ENCODE results near the gene SMPD3. TPM values are rescaled to one million over a fixed set of nuclear protein-coding genes. Genes with fewer than 3 reads are reported as not detected.
A peak's percentile ranks its signal among the peaks of the same experiment; 100 is the strongest.

Gene SMPD3
- total RNA-seq, 1 donor from 2014 or later = 85.4 TPM

DNA sequence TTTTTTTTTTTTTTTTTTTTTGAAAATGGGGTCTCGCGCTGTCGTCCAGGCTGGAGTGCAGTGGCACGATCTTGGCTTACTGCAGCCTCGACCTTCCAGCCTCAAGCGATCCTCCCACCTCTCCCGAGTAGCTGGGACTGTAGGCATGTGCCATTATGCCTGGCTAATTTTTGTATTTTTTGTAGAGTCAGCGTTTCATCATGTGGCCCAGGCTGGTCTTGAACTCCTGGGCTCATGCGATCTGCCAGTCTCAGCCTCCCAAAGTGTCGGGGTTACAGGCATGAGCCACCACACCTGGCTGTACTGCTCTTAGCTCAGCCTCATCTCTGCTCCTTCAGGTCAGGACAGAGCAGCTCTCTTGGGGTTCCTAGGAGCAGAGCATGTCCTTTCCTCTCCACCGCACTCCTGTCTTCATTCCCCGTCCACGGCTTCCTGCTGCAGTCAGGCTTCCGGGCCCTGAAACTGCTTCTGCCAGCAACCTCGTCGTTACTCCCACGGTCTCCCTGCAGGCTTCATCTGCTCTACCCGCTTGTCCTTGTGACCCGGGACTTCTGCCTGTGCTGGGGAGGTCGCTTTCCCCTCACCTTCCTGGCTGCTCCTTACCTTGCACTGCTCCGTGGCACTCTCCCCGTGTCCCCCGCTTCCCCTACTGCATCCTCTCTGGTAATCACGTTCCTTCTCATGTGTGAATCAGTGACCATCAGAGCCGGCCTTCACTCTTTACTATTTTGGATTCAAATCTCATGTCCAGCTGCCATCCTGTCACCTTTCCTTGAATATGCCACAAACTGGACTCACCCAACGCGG is 99.5 kb downstream of the SMPD3 start:
- peaks cover 5% of the 10 kb centered on the region for H3K36me3 Mint-ChIP-seq (ENCODE audit: unreplicated experiment)
- H3K9me3 Mint-ChIP-seq (ENCODE audit: unreplicated experiment) = peaks cover 2% of the 10 kb centered on the region
- H3K4me1 Mint-ChIP-seq (ENCODE audit: low read depth, unreplicated experiment) = peaks cover 30% of the 10 kb centered on the region
- no peak for DNase-seq
- H3K27me3 Mint-ChIP-seq (ENCODE audit: unreplicated experiment) = peaks cover 5% of the 10 kb centered on the region
- H3K4me3 Mint-ChIP-seq (ENCODE audit: unreplicated experiment) = no peak overlapping the region
- TF ChIP-seq, protein P1, sequence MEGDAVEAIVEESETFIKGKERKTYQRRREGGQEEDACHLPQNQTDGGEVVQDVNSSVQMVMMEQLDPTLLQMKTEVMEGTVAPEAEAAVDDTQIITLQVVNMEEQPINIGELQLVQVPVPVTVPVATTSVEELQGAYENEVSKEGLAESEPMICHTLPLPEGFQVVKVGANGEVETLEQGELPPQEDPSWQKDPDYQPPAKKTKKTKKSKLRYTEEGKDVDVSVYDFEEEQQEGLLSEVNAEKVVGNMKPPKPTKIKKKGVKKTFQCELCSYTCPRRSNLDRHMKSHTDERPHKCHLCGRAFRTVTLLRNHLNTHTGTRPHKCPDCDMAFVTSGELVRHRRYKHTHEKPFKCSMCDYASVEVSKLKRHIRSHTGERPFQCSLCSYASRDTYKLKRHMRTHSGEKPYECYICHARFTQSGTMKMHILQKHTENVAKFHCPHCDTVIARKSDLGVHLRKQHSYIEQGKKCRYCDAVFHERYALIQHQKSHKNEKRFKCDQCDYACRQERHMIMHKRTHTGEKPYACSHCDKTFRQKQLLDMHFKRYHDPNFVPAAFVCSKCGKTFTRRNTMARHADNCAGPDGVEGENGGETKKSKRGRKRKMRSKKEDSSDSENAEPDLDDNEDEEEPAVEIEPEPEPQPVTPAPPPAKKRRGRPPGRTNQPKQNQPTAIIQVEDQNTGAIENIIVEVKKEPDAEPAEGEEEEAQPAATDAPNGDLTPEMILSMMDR (IDR thresholded peaks at IDR 0.05; ENCODE audit: partially characterized antibody, unreplicated experiment) = no peak
- peak overlapping the region; percentile 33 for H3K27ac Mint-ChIP-seq (ENCODE audit: unreplicated experiment)

DNA sequence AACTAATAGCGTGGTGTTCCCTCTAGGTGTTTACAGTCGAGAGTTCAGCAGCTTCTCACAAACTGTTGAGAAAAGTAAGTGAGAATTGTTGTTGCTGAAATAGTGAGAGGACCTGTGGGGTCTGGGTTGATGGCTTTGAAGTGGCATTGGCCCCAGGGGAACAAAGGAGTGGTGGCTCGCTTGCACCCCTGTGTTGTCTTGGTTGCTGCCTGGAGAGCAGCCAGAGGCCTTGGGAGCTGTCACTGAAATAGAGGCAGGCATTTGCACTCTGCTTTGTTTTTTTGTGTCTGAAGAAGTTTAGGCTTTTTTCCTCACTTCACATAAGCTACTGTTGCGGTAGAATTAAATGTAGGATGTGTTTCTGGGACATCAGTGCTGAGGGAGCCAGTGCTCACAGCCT is 100.7 kb downstream of the SMPD3 start:
- DNase-seq = no peak
- H3K27ac Mint-ChIP-seq (ENCODE audit: unreplicated experiment) = no peak overlapping the region
- H3K4me1 Mint-ChIP-seq (ENCODE audit: low read depth, unreplicated experiment) = peaks cover 30% of the 10 kb centered on the region
- TF ChIP-seq, protein P1 (IDR thresholded peaks at IDR 0.05; ENCODE audit: partially characterized antibody, unreplicated experiment) = no peak
- H3K4me3 Mint-ChIP-seq (ENCODE audit: unreplicated experiment) = no peak overlapping the region
- H3K36me3 Mint-ChIP-seq (ENCODE audit: unreplicated experiment) = peaks cover 5% of the 10 kb centered on the region
- H3K27me3 Mint-ChIP-seq (ENCODE audit: unreplicated experiment) = peaks cover 5% of the 10 kb centered on the region
- H3K9me3 Mint-ChIP-seq (ENCODE audit: unreplicated experiment) = peaks cover 2% of the 10 kb centered on the region

DNA sequence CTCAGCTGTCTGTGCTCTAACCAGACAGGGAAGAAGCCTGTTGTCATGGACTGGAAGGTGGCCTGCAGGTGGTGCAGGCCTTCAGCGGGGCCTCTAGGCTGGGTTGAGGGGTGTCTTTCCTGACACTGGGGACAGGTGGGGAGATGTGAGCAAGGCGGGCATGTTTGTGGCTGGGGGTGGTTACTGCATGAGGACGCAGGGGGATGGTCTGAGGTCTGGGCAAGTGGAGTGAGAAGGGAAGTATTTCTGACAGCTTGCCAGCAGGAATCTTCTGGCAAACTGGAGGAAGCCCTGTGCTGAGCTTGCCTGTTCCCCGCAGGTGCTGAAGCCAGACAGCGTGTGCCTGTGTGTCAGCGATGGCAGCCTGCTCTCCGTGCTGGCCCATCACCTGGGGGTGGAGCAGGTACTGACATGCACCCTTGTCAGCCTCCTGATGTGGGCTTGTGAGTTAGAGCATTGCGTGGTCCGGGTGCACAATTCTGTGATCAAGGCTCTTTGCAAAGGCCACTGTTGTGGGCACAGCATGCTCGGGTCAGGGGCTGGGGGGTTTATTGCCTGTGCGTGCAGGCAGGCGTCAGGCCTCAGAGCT is 101.3 kb downstream of the SMPD3 start:
- H3K4me1 Mint-ChIP-seq (ENCODE audit: low read depth, unreplicated experiment) = peaks cover 30% of the 10 kb centered on the region
- no peak for DNase-seq
- H3K27ac Mint-ChIP-seq (ENCODE audit: unreplicated experiment) = no peak overlapping the region
- no peak overlapping the region for H3K4me3 Mint-ChIP-seq (ENCODE audit: unreplicated experiment)
- H3K36me3 Mint-ChIP-seq (ENCODE audit: unreplicated experiment) = peaks cover 5% of the 10 kb centered on the region
- H3K27me3 Mint-ChIP-seq (ENCODE audit: unreplicated experiment) = peaks cover 5% of the 10 kb centered on the region
- H3K9me3 Mint-ChIP-seq (ENCODE audit: unreplicated experiment) = peaks cover 2% of the 10 kb centered on the region
- TF ChIP-seq, protein P1 (IDR thresholded peaks at IDR 0.05; ENCODE audit: partially characterized antibody, unreplicated experiment) = no peak

DNA sequence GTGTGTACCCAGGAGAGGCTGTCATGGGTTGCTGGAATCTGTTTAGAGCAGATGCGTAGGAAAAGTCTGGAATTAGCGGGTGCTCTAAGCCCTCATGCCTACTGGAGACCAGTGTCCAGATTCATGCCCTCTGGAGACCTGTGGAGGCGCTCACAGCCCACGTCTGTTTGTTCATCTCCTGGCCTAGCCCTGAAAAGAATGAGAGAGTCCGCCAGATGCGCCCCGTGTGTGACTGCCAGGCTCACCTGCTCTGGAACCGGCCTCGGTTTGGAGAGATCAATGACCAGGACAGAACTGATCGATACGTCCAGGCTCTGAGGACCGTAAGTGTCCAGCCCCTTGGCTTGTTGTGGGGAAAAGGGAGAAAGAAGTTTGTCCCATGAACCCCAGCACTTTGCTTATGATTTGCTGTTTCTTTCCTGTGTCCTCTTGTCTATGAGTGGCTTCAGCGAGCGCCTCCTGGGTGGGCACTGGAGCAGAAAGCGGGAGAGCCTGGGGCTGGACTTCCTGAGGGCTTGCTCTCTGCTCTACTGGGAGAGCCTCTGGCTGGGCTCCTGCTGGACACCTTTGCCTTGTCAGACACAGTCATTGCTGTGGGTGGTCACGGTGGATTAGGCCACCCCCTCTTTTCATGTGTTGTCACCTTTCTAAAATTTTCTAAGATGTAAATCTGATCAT is 102.2 kb downstream of the SMPD3 start:
- peaks cover 5% of the 10 kb centered on the region for H3K36me3 Mint-ChIP-seq (ENCODE audit: unreplicated experiment)
- peaks cover 2% of the 10 kb centered on the region for H3K9me3 Mint-ChIP-seq (ENCODE audit: unreplicated experiment)
- peaks cover 27% of the 10 kb centered on the region for H3K4me1 Mint-ChIP-seq (ENCODE audit: low read depth, unreplicated experiment)
- H3K27ac Mint-ChIP-seq (ENCODE audit: unreplicated experiment) = no peak overlapping the region
- H3K4me3 Mint-ChIP-seq (ENCODE audit: unreplicated experiment) = no peak overlapping the region
- TF ChIP-seq, protein P1 (IDR thresholded peaks at IDR 0.05; ENCODE audit: partially characterized antibody, unreplicated experiment) = no peak
- no peak for DNase-seq
- peaks cover 5% of the 10 kb centered on the region for H3K27me3 Mint-ChIP-seq (ENCODE audit: unreplicated experiment)

Measured in glutamatergic neuron (in vitro differentiated cells).